GM23338 (cell line): ENCODE results near the gene TRIM25. TPM values are rescaled to one million over a fixed set of nuclear protein-coding genes. Genes with fewer than 3 reads are reported as not detected.

Experiments used
- ATAC-seq: fragments of 200-7000 bp; cut with Tn5 transposase; 3 replicates; pipeline ENCODE4 v1.9.1; 2020
- DNase-seq: peaks from one replicate; pipeline ENCODE4 v3.0.0-alpha.2; 2015; ENCODE audit warnings: low spot score
- H2AFZ ChIP-seq: fragments of 200-600 bp; sonication (generic); 2 replicates; pipeline ENCODE4 v1.8.0; 2016; ENCODE audit warnings: antibody characterized with exemption, mild to moderate bottlenecking, moderate library complexity
- H3F3A ChIP-seq: fragments of 200-600 bp; sonication (generic); replicated peaks from 2 replicates; pipeline ENCODE4 v1.8.0; 2017; ENCODE audit warnings: antibody characterized with exemption, mixed run types, low read depth
- H3K27ac ChIP-seq: fragments of 200-600 bp; sonication (generic); 2 replicates; pipeline ENCODE4 v1.6.1; 2016; ENCODE audit warnings: low read depth
- H3K27me3 ChIP-seq: fragments of 200-600 bp; sonication (generic); 2 replicates; pipeline ENCODE4 v1.8.0; 2016; ENCODE audit warnings: mild to moderate bottlenecking, mixed run types, moderate library complexity; ENCODE audit not compliant: insufficient read depth
- H3K36me3 ChIP-seq: fragments of 200-600 bp; sonication (generic); 2 replicates; pipeline ENCODE4 v1.8.0; 2016; ENCODE audit warnings: mild to moderate bottlenecking; ENCODE audit not compliant: insufficient read depth
- H3K4me1 ChIP-seq: fragments of 200-600 bp; sonication (generic); 2 replicates; pipeline ENCODE4 v1.8.0; 2016; ENCODE audit warnings: mild to moderate bottlenecking, moderate library complexity; ENCODE audit not compliant: insufficient read depth
- H3K4me2 ChIP-seq: fragments of 200-600 bp; sonication (generic); 2 replicates; pipeline ENCODE4 v1.7.1; 2017; ENCODE audit warnings: mixed run types
- H3K4me3 ChIP-seq: fragments of 200-600 bp; sonication (generic); 2 replicates; pipeline ENCODE4 v1.6.1; 2016; ENCODE audit warnings: mixed run types
- H3K79me2 ChIP-seq: fragments of 200-600 bp; sonication (generic); replicated peaks from 2 replicates; pipeline ENCODE4 v1.8.0; 2017; ENCODE audit warnings: mild to moderate bottlenecking; ENCODE audit not compliant: insufficient read depth
- H3K9me2 ChIP-seq: fragments of 200-600 bp; sonication (generic); 2 replicates; pipeline ENCODE4 v1.8.0; 2017; ENCODE audit not compliant: insufficient read depth
- H4K20me1 ChIP-seq: fragments of 200-600 bp; sonication (generic); replicated peaks from 2 replicates; pipeline ENCODE4 v1.8.0; 2017; ENCODE audit warnings: mild to moderate bottlenecking; ENCODE audit not compliant: insufficient read depth
- H3K27ac Mint-ChIP-seq: 2 replicates; pipeline ENCODE4 v1.8.0; 2020; ENCODE audit warnings: inconsistent platforms, mild to moderate bottlenecking, moderate library complexity, mixed read lengths
- H3K27me3 Mint-ChIP-seq: 3 replicates; pipeline ENCODE4 v1.8.0; 2022; ENCODE audit warnings: low read depth, mild to moderate bottlenecking, moderate library complexity, mixed read lengths, inconsistent platforms; ENCODE audit not compliant: insufficient read depth, poor library complexity
- H3K36me3 Mint-ChIP-seq: 3 replicates; pipeline ENCODE4 v1.8.0; 2021; ENCODE audit warnings: low read depth, mild to moderate bottlenecking, inconsistent platforms, moderate library complexity, mixed read lengths
- H3K4me1 Mint-ChIP-seq: 3 replicates; pipeline ENCODE4 v1.8.0; 2020; ENCODE audit warnings: mild to moderate bottlenecking, inconsistent platforms, mixed read lengths
- H3K4me3 Mint-ChIP-seq: 3 replicates; pipeline ENCODE4 v1.8.0; 2021; ENCODE audit warnings: moderate library complexity, mild to moderate bottlenecking, inconsistent platforms, mixed read lengths
- H3K9me3 Mint-ChIP-seq: 3 replicates; pipeline ENCODE4 v1.8.0; 2020; ENCODE audit warnings: moderate library complexity, mild to moderate bottlenecking, inconsistent platforms, mixed read lengths
- CREB1 ChIP-seq: fragments of 250-450 bp; sonication (Bioruptor Pico); IDR thresholded peaks from 2 replicates; pipeline ENCODE4 v1.5.0; 2020; ENCODE audit warnings: low read depth, mild to moderate bottlenecking, moderate library complexity
- EZH2 ChIP-seq: fragments of 200-600 bp; sonication (generic); IDR thresholded peaks from one replicate; pipeline ENCODE4 v1.8.0; 2017; ENCODE audit warnings: antibody characterized with exemption, mild to moderate bottlenecking, low read depth; ENCODE audit not compliant: unreplicated experiment
- JUNB ChIP-seq: IDR thresholded peaks from one replicate; pipeline ENCODE4 v1.6.1; 2016; ENCODE audit warnings: antibody characterized with exemption; ENCODE audit not compliant: unreplicated experiment
- NANOG ChIP-seq: IDR thresholded peaks from 2 replicates; pipeline ENCODE4 v1.6.1; 2016; ENCODE audit warnings: antibody characterized with exemption, borderline replicate concordance
- POLR2AphosphoS5 ChIP-seq: IDR thresholded peaks from 2 replicates; pipeline ENCODE4 v1.6.1; 2016; ENCODE audit warnings: antibody characterized with exemption, low read depth
- ZNF331 ChIP-seq: fragments of 250-450 bp; sonication (Bioruptor Pico); IDR thresholded peaks from 2 replicates; pipeline ENCODE4 v1.5.0; 2020; ENCODE audit warnings: low read depth, mild to moderate bottlenecking, moderate library complexity
- polyA plus RNA-seq: library from polyadenylated mRNA; unstranded; fragments of >200 nt; fragmentation: Nextera tagmentation; extraction: Ambion mirVana; gene quantifications from 2 replicates; pipeline ENCODE4 v1.2.1, GENCODE V29; 2016
- total RNA-seq: library from RNA; depleted of rRNA; stranded (reverse); fragments of >200 nt; shearing (Covaris generic); gene quantifications from 2 replicates; pipeline ENCODE4 v1.2.3, GENCODE V29; 2014
- TF ChIP-seq, protein P1 (sequence below): IDR thresholded peaks from one replicate; pipeline ENCODE4 v1.6.1; 2018; ENCODE audit warnings: antibody characterized with exemption; ENCODE audit not compliant: unreplicated experiment
- TF ChIP-seq, protein P2 (sequence below): fragments of 250-450 bp; sonication (Bioruptor Pico); IDR thresholded peaks from 2 replicates; pipeline ENCODE4 v1.5.0; 2020; ENCODE audit warnings: mild to moderate bottlenecking, moderate library complexity

Gene TRIM25
- total and polyA plus RNA-seq, 2 experiments from 2014 or later, result 19.6 to 36.2 TPM

DNA sequence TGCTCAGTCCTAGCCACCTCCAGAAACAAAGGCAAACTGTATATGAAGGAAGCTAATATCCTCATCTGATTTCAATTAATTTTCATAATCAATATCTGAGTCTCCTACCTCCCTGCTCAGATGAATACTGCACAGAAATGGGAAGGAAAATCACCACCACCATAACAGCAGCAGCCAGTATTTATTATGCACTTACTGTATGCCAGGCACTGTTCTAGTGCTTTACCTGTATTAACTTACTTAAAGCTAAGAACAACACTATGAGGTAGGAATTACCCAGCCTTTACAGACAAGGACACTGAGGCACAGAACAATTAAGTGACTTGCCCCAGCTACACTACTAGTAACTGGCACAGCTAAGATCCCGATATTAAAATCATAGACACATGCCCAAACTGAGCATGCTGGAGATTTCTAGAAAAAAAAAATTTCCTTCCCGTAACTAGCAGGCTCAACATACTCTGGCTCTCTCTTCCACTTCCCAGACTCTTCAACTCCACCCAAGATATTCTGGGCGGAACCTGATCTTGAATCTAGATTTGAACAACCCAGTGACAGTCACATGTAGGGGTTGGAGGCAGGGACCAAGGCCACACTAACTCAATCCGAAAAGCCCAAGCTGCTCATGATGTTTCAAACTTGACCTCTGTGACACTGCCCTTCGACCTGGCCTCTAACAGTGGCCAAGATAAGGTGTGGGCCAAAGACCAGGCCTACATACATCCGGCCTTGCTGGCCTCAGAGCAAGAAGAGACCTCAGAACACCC, 3.9 kb downstream of the TRIM25 start:
- Histone ChIP-seq H3F3A (no peaks in the 10 kb centered on the region), H3K27ac (no peak overlapping the region), H4K20me1 (peaks cover 6% of the 10 kb centered on the region; the same call in 1 of the 2 replicates), H3K9me2 (no peaks in the 10 kb centered on the region), H3K36me3 (peaks cover 21% of the 10 kb centered on the region), H3K4me1 (peaks cover 12% of the 10 kb centered on the region), H2AFZ (no peak overlapping the region), H3K27me3 (peaks cover 17% of the 10 kb centered on the region), H3K4me2 (no peak overlapping the region), H3K4me3 (no peak overlapping the region), H3K79me2 (peaks cover 29% of the 10 kb centered on the region)
- DNase-seq (no peak), ATAC-seq (no peak)
- Mint-ChIP-seq H3K4me1 (peaks cover 10% of the 10 kb centered on the region), H3K27me3 (peaks cover 20% of the 10 kb centered on the region), H3K4me3 (no peak overlapping the region), H3K36me3 (peaks cover 30% of the 10 kb centered on the region), H3K9me3 (no peaks in the 10 kb centered on the region), H3K27ac (no peak overlapping the region)
- TF ChIP-seq ZNF331 (no peak), JUNB (no peak), POLR2AphosphoS5 (no peak), CREB1 (no peak), EZH2 (no peak), NANOG (no peak)
- TF ChIP-seq, protein P1, sequence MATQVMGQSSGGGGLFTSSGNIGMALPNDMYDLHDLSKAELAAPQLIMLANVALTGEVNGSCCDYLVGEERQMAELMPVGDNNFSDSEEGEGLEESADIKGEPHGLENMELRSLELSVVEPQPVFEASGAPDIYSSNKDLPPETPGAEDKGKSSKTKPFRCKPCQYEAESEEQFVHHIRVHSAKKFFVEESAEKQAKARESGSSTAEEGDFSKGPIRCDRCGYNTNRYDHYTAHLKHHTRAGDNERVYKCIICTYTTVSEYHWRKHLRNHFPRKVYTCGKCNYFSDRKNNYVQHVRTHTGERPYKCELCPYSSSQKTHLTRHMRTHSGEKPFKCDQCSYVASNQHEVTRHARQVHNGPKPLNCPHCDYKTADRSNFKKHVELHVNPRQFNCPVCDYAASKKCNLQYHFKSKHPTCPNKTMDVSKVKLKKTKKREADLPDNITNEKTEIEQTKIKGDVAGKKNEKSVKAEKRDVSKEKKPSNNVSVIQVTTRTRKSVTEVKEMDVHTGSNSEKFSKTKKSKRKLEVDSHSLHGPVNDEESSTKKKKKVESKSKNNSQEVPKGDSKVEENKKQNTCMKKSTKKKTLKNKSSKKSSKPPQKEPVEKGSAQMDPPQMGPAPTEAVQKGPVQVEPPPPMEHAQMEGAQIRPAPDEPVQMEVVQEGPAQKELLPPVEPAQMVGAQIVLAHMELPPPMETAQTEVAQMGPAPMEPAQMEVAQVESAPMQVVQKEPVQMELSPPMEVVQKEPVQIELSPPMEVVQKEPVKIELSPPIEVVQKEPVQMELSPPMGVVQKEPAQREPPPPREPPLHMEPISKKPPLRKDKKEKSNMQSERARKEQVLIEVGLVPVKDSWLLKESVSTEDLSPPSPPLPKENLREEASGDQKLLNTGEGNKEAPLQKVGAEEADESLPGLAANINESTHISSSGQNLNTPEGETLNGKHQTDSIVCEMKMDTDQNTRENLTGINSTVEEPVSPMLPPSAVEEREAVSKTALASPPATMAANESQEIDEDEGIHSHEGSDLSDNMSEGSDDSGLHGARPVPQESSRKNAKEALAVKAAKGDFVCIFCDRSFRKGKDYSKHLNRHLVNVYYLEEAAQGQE, result no peak

DNA sequence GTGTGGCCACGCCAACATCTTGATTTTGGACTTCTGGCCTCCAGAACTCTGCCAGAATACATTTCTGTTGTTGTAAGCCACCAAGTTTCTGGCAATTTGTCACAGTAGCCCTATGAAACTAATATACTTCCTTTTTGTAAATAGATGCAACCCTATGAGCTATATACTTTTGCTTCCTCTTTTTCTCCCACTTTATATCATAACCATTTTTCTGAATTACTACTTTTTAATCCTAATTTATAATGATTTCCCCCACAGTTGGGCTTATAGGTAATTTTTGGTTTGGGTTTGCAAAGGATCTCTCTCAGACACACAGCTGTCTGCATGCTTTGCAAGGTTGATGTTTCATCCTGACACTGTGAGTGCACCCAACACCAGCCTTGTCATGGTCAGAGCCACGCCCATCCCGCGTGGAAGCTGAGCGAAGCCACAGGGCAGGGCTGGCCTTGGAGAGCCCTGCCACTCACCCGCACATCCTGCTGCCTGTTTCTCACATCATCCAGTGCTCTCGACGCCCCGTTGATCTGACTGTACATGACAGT, 5.8 kb downstream of the TRIM25 start:
- Histone ChIP-seq H3K27me3 (peaks cover 7% of the 10 kb centered on the region), H3K4me1 (peaks cover 7% of the 10 kb centered on the region), H3K9me2 (no peaks in the 10 kb centered on the region), H3K4me2 (no peak overlapping the region), H3F3A (no peaks in the 10 kb centered on the region), H4K20me1 (peaks cover 6% of the 10 kb centered on the region; the same call in 1 of the 2 replicates), H3K36me3 (peaks cover 38% of the 10 kb centered on the region), H2AFZ (no peak overlapping the region), H3K79me2 (peaks cover 27% of the 10 kb centered on the region), H3K27ac (no peak overlapping the region), H3K4me3 (no peak overlapping the region)
- H3K36me3 Mint-ChIP-seq, result peaks cover 49% of the 10 kb centered on the region
- H3K4me1 Mint-ChIP-seq, result peaks cover 7% of the 10 kb centered on the region; the same call in 2 of the 3 replicates
- H3K27me3 Mint-ChIP-seq, result peaks cover 7% of the 10 kb centered on the region
- no peaks in the 10 kb centered on the region for H3K9me3 Mint-ChIP-seq
- ATAC-seq (no peak), DNase-seq (no peak)
- H3K4me3 Mint-ChIP-seq, result no peak overlapping the region
- no peak overlapping the region for H3K27ac Mint-ChIP-seq
- TF ChIP-seq, protein P2, sequence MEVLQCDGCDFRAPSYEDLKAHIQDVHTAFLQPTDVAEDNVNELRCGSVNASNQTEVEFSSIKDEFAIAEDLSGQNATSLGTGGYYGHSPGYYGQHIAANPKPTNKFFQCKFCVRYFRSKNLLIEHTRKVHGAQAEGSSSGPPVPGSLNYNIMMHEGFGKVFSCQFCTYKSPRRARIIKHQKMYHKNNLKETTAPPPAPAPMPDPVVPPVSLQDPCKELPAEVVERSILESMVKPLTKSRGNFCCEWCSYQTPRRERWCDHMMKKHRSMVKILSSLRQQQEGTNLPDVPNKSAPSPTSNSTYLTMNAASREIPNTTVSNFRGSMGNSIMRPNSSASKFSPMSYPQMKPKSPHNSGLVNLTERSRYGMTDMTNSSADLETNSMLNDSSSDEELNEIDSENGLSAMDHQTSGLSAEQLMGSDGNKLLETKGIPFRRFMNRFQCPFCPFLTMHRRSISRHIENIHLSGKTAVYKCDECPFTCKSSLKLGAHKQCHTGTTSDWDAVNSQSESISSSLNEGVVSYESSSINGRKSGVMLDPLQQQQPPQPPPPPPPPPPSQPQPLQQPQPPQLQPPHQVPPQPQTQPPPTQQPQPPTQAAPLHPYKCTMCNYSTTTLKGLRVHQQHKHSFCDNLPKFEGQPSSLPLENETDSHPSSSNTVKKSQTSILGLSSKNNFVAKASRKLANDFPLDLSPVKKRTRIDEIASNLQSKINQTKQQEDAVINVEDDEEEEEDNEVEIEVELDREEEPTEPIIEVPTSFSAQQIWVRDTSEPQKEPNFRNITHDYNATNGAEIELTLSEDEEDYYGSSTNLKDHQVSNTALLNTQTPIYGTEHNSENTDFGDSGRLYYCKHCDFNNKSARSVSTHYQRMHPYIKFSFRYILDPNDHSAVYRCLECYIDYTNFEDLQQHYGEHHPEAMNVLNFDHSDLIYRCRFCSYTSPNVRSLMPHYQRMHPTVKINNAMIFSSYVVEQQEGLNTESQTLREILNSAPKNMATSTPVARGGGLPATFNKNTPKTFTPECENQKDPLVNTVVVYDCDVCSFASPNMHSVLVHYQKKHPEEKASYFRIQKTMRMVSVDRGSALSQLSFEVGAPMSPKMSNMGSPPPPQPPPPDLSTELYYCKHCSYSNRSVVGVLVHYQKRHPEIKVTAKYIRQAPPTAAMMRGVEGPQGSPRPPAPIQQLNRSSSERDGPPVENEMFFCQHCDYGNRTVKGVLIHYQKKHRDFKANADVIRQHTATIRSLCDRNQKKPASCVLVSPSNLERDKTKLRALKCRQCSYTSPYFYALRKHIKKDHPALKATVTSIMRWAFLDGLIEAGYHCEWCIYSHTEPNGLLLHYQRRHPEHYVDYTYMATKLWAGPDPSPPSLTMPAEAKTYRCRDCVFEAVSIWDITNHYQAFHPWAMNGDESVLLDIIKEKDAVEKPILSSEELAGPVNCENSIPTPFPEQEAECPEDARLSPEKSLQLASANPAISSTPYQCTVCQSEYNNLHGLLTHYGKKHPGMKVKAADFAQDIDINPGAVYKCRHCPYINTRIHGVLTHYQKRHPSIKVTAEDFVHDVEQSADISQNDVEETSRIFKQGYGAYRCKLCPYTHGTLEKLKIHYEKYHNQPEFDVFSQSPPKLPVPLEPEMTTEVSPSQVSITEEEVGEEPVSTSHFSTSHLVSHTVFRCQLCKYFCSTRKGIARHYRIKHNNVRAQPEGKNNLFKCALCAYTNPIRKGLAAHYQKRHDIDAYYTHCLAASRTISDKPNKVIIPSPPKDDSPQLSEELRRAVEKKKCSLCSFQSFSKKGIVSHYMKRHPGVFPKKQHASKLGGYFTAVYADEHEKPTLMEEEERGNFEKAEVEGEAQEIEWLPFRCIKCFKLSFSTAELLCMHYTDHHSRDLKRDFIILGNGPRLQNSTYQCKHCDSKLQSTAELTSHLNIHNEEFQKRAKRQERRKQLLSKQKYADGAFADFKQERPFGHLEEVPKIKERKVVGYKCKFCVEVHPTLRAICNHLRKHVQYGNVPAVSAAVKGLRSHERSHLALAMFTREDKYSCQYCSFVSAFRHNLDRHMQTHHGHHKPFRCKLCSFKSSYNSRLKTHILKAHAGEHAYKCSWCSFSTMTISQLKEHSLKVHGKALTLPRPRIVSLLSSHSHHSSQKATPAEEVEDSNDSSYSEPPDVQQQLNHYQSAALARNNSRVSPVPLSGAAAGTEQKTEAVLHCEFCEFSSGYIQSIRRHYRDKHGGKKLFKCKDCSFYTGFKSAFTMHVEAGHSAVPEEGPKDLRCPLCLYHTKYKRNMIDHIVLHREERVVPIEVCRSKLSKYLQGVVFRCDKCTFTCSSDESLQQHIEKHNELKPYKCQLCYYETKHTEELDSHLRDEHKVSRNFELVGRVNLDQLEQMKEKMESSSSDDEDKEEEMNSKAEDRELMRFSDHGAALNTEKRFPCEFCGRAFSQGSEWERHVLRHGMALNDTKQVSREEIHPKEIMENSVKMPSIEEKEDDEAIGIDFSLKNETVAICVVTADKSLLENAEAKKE (CRISPR knock-in tag), result no peak
